HL-60/S4 (cell line): Measurements from ENCODE around the gene DOK1.

Source experiments
- in situ Hi-C: fragments of 300-500 bp; cut with MboI; formaldehyde crosslinking; loops from 2 replicates; pipeline ENCODE4 v1.14.3; 2022; ENCODE audit warnings: low sequenced_read_pairs

DOK1 gene

GRCh38 chr2:74525717-74526648 is 28.5 kb upstream of the DOK1 start, which contains the start of gene DQX1:
Gene DQX1, minus strand, starts transcription at chr2:74526231. Its CDS starts 502 bp downstream, at chr2:74525729.
- in situ Hi-C loops = no loop called here

GRCh38 chr2:74526649-74527230 is 27.8 kb upstream of the DOK1 start:
- in situ Hi-C loops = no loop called here

GRCh38 chr2:74527741-74528140 is 26.8 kb upstream of the DOK1 start:
- in situ Hi-C loops = no loop called here

GRCh38 chr2:74528600-74529356 is 25.7 kb upstream of the DOK1 start:
- in situ Hi-C loops = no loop called here

- in situ Hi-C loops = no loop called here
These were observed 24.9 kb upstream of the DOK1 start, which contains the start of the genes AUP1 and HTRA2 for GRCh38 chr2:74529357-74530238. Gene AUP1, minus strand, starts transcription at chr2:74529706. Its CDS starts 77 bp downstream, at chr2:74529629. Gene HTRA2, plus strand, starts transcription at chr2:74529933. Its CDS starts 74 bp downstream, at chr2:74530007.

GRCh38 chr2:74530239-74531187 is 24.0 kb upstream of the DOK1 start:
- in situ Hi-C loops = no loop called here

- in situ Hi-C loops = no loop called here
These were observed 22.9 kb upstream of the DOK1 start for GRCh38 chr2:74531666-74532065.

- in situ Hi-C loops = no loop called here
These were observed 22.3 kb upstream of the DOK1 start for GRCh38 chr2:74532222-74532621.

- in situ Hi-C loops = no loop called here
These were observed 21.1 kb upstream of the DOK1 start for GRCh38 chr2:74533464-74533863.

- in situ Hi-C loops = no loop called here
These were observed 20.1 kb upstream of the DOK1 start for GRCh38 chr2:74534411-74534810.

GRCh38 chr2:74535440-74535965 is 19.0 kb upstream of the DOK1 start:
- in situ Hi-C loops = no loop called here

- in situ Hi-C loops = no loop called here
These were observed 18.2 kb upstream of the DOK1 start for GRCh38 chr2:74536166-74536950.

GRCh38 chr2:74537140-74537539 is 17.4 kb upstream of the DOK1 start:
- in situ Hi-C loops = no loop called here

GRCh38 chr2:74538881-74539339 is 15.6 kb upstream of the DOK1 start:
- in situ Hi-C loops = no loop called here

GRCh38 chr2:74540291-74540690 is 14.2 kb upstream of the DOK1 start:
- in situ Hi-C loops = no loop called here

- in situ Hi-C loops = no loop called here
These were observed 11.5 kb upstream of the DOK1 start for GRCh38 chr2:74542978-74543377.

GRCh38 chr2:74544634-74545033 is 9.9 kb upstream of the DOK1 start:
- in situ Hi-C loops = no loop called here

GRCh38 chr2:74546004-74546403 is 8.5 kb upstream of the DOK1 start:
- in situ Hi-C loops = no loop called here
